H9 (cell line): ENCODE measurements around the gene DLG2. TPM values are rescaled to one million over a fixed set of nuclear protein-coding genes. Genes with fewer than 3 reads are reported as not detected.

Source experiments
- DNase-seq: peaks from one replicate; pipeline ENCODE4 v3.0.0-alpha.2; 2017
- H2AFZ ChIP-seq: one replicate; pipeline ENCODE4 v1.6.1; 2013; ENCODE audit warnings: mild to moderate bottlenecking, low read length, control low read depth, moderate library complexity
- H2AK5ac ChIP-seq: 2 replicates; pipeline ENCODE4 v1.6.1; 2013; ENCODE audit warnings: low read length, control low read depth, mixed read lengths; ENCODE audit not compliant: insufficient read length
- H2BK120ac ChIP-seq: one replicate; pipeline ENCODE4 v1.6.1; 2013; ENCODE audit warnings: low read depth, mild to moderate bottlenecking, low read length, control low read depth, inconsistent platforms; ENCODE audit not compliant: poor library complexity, severe bottlenecking
- H2BK12ac ChIP-seq: 2 replicates; pipeline ENCODE4 v1.6.1; 2013; ENCODE audit warnings: low read length, control low read depth, mixed read lengths, low read depth; ENCODE audit not compliant: insufficient read length
- H2BK15ac ChIP-seq: 2 replicates; pipeline ENCODE4 v1.6.1; 2013; ENCODE audit warnings: low read depth, low read length, control low read depth
- H2BK20ac ChIP-seq: one replicate; pipeline ENCODE4 v1.6.1; 2013; ENCODE audit warnings: low read depth, mild to moderate bottlenecking, low read length, control low read depth, inconsistent platforms; ENCODE audit not compliant: poor library complexity, severe bottlenecking
- H2BK5ac ChIP-seq: 2 replicates; pipeline ENCODE4 v1.6.1; 2013; ENCODE audit warnings: low read length, control low read depth, mixed read lengths; ENCODE audit not compliant: insufficient read length
- H3K14ac ChIP-seq: 2 replicates; pipeline ENCODE4 v1.6.1; 2013; ENCODE audit warnings: low read length, control low read depth; ENCODE audit not compliant: insufficient read depth
- H3K18ac ChIP-seq: 2 replicates; pipeline ENCODE4 v1.6.1; 2013; ENCODE audit warnings: low read depth, mild to moderate bottlenecking, mixed read lengths, low read length, control low read depth; ENCODE audit not compliant: insufficient read length
- H3K23ac ChIP-seq: 2 replicates; pipeline ENCODE4 v1.6.1; 2013; ENCODE audit warnings: low read length, control low read depth, mixed read lengths, low read depth; ENCODE audit not compliant: insufficient read length
- H3K23me2 ChIP-seq: 2 replicates; pipeline ENCODE4 v1.6.1; 2013; ENCODE audit warnings: low read depth, mild to moderate bottlenecking, mixed read lengths, low read length, control low read depth; ENCODE audit not compliant: insufficient read length, poor library complexity, severe bottlenecking
- H3K27ac ChIP-seq: 2 replicates; pipeline ENCODE4 v1.5.1; 2013; ENCODE audit warnings: low read length, control low read depth, mixed read lengths, low read depth; ENCODE audit not compliant: insufficient read length
- H3K27me3 ChIP-seq: 2 replicates; pipeline ENCODE4 v1.6.1; 2013; ENCODE audit warnings: low read length, control low read depth, inconsistent platforms; ENCODE audit not compliant: insufficient read depth
- H3K4ac ChIP-seq: 2 replicates; pipeline ENCODE4 v1.6.1; 2013; ENCODE audit warnings: low read depth, mild to moderate bottlenecking, control low read depth, inconsistent platforms, low read length, moderate library complexity
- H3K4me1 ChIP-seq: 2 replicates; pipeline ENCODE4 v1.6.1; 2013; ENCODE audit warnings: low read length, control low read depth, inconsistent platforms; ENCODE audit not compliant: insufficient read depth
- H3K4me2 ChIP-seq: 2 replicates; pipeline ENCODE4 v1.6.1; 2013; ENCODE audit warnings: low read length, control low read depth, mixed read lengths; ENCODE audit not compliant: insufficient read length, insufficient read depth
- H3K56ac ChIP-seq: 2 replicates; pipeline ENCODE4 v1.6.1; 2013; ENCODE audit warnings: low read depth, mild to moderate bottlenecking, mixed read lengths, low read length, control low read depth; ENCODE audit not compliant: insufficient read length
- H3K79me1 ChIP-seq: 2 replicates; pipeline ENCODE4 v1.6.1; 2013; ENCODE audit warnings: low read depth, mild to moderate bottlenecking, moderate library complexity, low read length, control low read depth, inconsistent platforms; ENCODE audit not compliant: insufficient read depth, poor library complexity, severe bottlenecking
- H3K79me2 ChIP-seq: 2 replicates; pipeline ENCODE4 v1.6.1; 2013; ENCODE audit warnings: low read length, control low read depth, inconsistent platforms; ENCODE audit not compliant: insufficient read depth
- H3K9ac ChIP-seq: 2 replicates; pipeline ENCODE4 v1.6.1; 2013; ENCODE audit warnings: low read length, control low read depth, mixed read lengths; ENCODE audit not compliant: insufficient read length; ENCODE audit errors: extremely low read depth
- H3K9me3 ChIP-seq: one replicate; pipeline ENCODE4 v1.6.1; 2013; ENCODE audit warnings: low read depth, low read length, inconsistent platforms; ENCODE audit not compliant: control insufficient read depth
- H3T11ph ChIP-seq: one replicate; pipeline ENCODE4 v1.6.1; 2013; ENCODE audit warnings: mild to moderate bottlenecking, low read length, control low read depth, inconsistent platforms
- H4K20me1 ChIP-seq: one replicate; pipeline ENCODE4 v1.6.1; 2013; ENCODE audit not compliant: control insufficient read depth, insufficient read length, insufficient read depth
- H4K5ac ChIP-seq: 2 replicates; pipeline ENCODE4 v1.6.1; 2013; ENCODE audit warnings: low read depth, mild to moderate bottlenecking, mixed read lengths, low read length, control low read depth; ENCODE audit not compliant: insufficient read length
- H4K8ac ChIP-seq: replicated peaks from 2 replicates; pipeline ENCODE4 v1.6.1; 2013; ENCODE audit warnings: low read length, control low read depth, mixed read lengths, low read depth; ENCODE audit not compliant: insufficient read length
- H4K91ac ChIP-seq: 2 replicates; pipeline ENCODE4 v1.6.1; 2013; ENCODE audit warnings: low read depth, mild to moderate bottlenecking, moderate library complexity, mixed read lengths, low read length, control low read depth; ENCODE audit not compliant: insufficient read length
- H3K27ac Mint-ChIP-seq, 3 experiments: 2 replicates in 2 of 3; 3 replicates in 1 of 3; pipeline ENCODE4 v1.8.0; 2020 to 2021; ENCODE audit warnings: mixed read lengths in 3 of 3, mild to moderate bottlenecking in 1 of 3, moderate library complexity in 1 of 3
- H3K27me3 Mint-ChIP-seq: 2 replicates; pipeline ENCODE4 v1.8.0; 2021; ENCODE audit warnings: low read depth, mild to moderate bottlenecking, moderate library complexity, mixed read lengths
- H3K36me3 Mint-ChIP-seq, 3 experiments: 2 replicates in 2 of 3; 3 replicates in 1 of 3; pipeline ENCODE4 v1.8.0; 2020 to 2021; ENCODE audit warnings: low read depth in 3 of 3, mixed read lengths in 3 of 3; ENCODE audit not compliant: insufficient read depth in 1 of 3
- H3K4me1 Mint-ChIP-seq, 2 experiments: 2 replicates each; pipeline ENCODE4 v1.8.0; 2020; ENCODE audit warnings: mixed read lengths in 2 of 2
- H3K4me3 Mint-ChIP-seq, 2 experiments: 2 replicates in 1 of 2; 3 replicates in 1 of 2; pipeline ENCODE4 v1.8.0; 2020 to 2021; ENCODE audit warnings: mild to moderate bottlenecking in 2 of 2, mixed read lengths in 2 of 2, moderate library complexity in 1 of 2
- H3K9me3 Mint-ChIP-seq, 2 experiments: 2 replicates in 1 of 2; 3 replicates in 1 of 2; pipeline ENCODE4 v1.8.0; 2020; ENCODE audit warnings: mild to moderate bottlenecking in 2 of 2, mixed read lengths in 2 of 2, moderate library complexity in 1 of 2
- total RNA-seq: library from RNA; stranded (reverse); gene quantifications from 2 replicates; pipeline ENCODE4 v1.2.1, GENCODE V29; 2021
- TF ChIP-seq, protein P1 (sequence below): fragments of 200-600 bp; sonication (generic); conservative IDR thresholded peaks from 3 replicates; pipeline ENCODE4 v1.8.0; 2021; ENCODE audit warnings: antibody characterized with exemption, mild to moderate bottlenecking

DLG2 gene
- total RNA-seq, 1 experiment from 2014 or later: 8.0 TPM

GRCh38 chr11:85269109-85269508, 358.0 kb downstream of the DLG2 start:
- TF ChIP-seq, protein P1, sequence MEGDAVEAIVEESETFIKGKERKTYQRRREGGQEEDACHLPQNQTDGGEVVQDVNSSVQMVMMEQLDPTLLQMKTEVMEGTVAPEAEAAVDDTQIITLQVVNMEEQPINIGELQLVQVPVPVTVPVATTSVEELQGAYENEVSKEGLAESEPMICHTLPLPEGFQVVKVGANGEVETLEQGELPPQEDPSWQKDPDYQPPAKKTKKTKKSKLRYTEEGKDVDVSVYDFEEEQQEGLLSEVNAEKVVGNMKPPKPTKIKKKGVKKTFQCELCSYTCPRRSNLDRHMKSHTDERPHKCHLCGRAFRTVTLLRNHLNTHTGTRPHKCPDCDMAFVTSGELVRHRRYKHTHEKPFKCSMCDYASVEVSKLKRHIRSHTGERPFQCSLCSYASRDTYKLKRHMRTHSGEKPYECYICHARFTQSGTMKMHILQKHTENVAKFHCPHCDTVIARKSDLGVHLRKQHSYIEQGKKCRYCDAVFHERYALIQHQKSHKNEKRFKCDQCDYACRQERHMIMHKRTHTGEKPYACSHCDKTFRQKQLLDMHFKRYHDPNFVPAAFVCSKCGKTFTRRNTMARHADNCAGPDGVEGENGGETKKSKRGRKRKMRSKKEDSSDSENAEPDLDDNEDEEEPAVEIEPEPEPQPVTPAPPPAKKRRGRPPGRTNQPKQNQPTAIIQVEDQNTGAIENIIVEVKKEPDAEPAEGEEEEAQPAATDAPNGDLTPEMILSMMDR: no peak
- Histone ChIP-seq H2BK120ac (no peak overlapping the region), H3K79me2 (no peaks in the 10 kb centered on the region), H3K23me2 (no peaks in the 10 kb centered on the region), H2AK5ac (no peak overlapping the region), H2BK20ac (no peak overlapping the region), H2BK12ac (no peak overlapping the region), H4K20me1 (no peaks in the 10 kb centered on the region), H3K27me3 (no peaks in the 10 kb centered on the region), H3T11ph (no peak overlapping the region), H2BK15ac (no peak overlapping the region), H3K23ac (no peak overlapping the region), H2BK5ac (no peak overlapping the region), H3K14ac (no peak overlapping the region), H3K9ac (no peak overlapping the region), H3K18ac (no peak overlapping the region), H3K27ac (no peak overlapping the region), H3K4me2 (no peak overlapping the region), H4K8ac (no peak overlapping the region), H3K79me1 (no peaks in the 10 kb centered on the region), H3K4me1 (no peaks in the 10 kb centered on the region; the same call in 1 of the 2 replicates), H4K5ac (no peak overlapping the region), H4K91ac (no peak overlapping the region), H3K56ac (no peak overlapping the region), H3K9me3 (no peaks in the 10 kb centered on the region), H3K4ac (no peak overlapping the region), H2AFZ (no peak overlapping the region)
- Mint-ChIP-seq H3K4me3 (no peak overlapping the region), H3K4me1 (peaks cover 5% of the 10 kb centered on the region in 2 experiments), H3K27me3 (no peaks in the 10 kb centered on the region), H3K9me3 (peaks cover 12 to 24% of the 10 kb centered on the region in 2 experiments; a peak in 4 of 5 replicates), H3K27ac (no peak overlapping the region), H3K36me3 (peaks cover 7 to 16% (median 9%) of the 10 kb centered on the region in 3 experiments)
- no peak for DNase-seq
